ENCODE results near the gene ZNF322. TPM values are rescaled to one million over a fixed set of nuclear protein-coding genes. Genes with fewer than 3 reads are reported as not detected.

The ZNF322 gene
- total RNA-seq, 1 experiment from 2014 or later = 39.1 TPM

DNA sequence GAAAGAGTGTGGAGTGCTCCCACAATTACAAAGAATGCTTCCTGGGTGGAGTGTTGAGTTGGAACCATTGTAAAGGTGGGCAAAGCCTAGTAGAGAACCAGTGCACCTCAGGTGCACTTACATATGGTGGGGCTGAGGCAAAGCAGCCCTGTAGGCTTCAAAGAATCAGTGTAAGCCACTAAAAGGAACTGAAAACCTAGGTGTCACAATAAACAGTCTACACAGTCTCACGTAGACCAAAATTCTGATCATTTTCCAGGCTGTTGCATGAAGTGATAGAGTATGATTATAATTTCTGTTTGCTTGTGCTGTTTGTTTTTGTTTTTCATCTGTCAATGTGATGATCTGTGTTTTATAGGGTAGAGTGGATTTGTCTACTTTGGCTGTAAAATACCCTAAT lies 60.0 kb downstream of the ZNF322 start:
- no CpG with 5 or more reads among the region's 1 CpG for WGBS (ENCODE audit: extremely low coverage, insufficient read length, low lambda C conversion rate)
- no peak overlapping the region for H2BK12ac ChIP-seq (ENCODE audit: insufficient read length, low read depth, low read length)
- no peak overlapping the region for H3K27ac Mint-ChIP-seq
- peaks cover 5 to 18% (median 14%) of the 10 kb centered on the region in 3 experiments; a peak in 6 of 7 replicates for H3K36me3 Mint-ChIP-seq (ENCODE audit: insufficient read depth in 1 of 3, low read depth in 3 of 3)
- no peak overlapping the region for H2AFZ ChIP-seq (ENCODE audit: low read length)
- no peaks in the 10 kb centered on the region for H3K9me3 Mint-ChIP-seq
- no peak overlapping the region for H2BK15ac ChIP-seq (ENCODE audit: low read depth, low read length)
- H3K4me2 ChIP-seq (ENCODE audit: insufficient read depth, insufficient read length, low read length) = no peak overlapping the region
- no peak for DNase-seq
- no peak overlapping the region for H2BK120ac ChIP-seq (ENCODE audit: low read depth, low read length, poor library complexity, severe bottlenecking)
- H4K20me1 ChIP-seq (ENCODE audit: control insufficient read depth, insufficient read depth, insufficient read length) = no peaks in the 10 kb centered on the region
- H3K56ac ChIP-seq (ENCODE audit: insufficient read length, low read depth, low read length) = no peak overlapping the region
- peaks cover 3% of the 10 kb centered on the region; the same call in 1 of the 2 replicates for H3K79me2 ChIP-seq (ENCODE audit: insufficient read depth, low read length)
- no peak overlapping the region for H3T11ph ChIP-seq (ENCODE audit: low read length)
- H4K5ac ChIP-seq (ENCODE audit: insufficient read length, low read depth, low read length) = no peak overlapping the region
- no peaks in the 10 kb centered on the region; the same call in 1 of the 2 replicates for H3K4me1 ChIP-seq (ENCODE audit: insufficient read depth, low read length)
- no peak overlapping the region for H4K8ac ChIP-seq (replicated peaks; ENCODE audit: insufficient read length, low read depth, low read length)
- peaks cover 2% of the 10 kb centered on the region; the same call in 1 of the 2 replicates for H3K27me3 Mint-ChIP-seq (ENCODE audit: low read depth)
- no peak overlapping the region for H2BK20ac ChIP-seq (ENCODE audit: low read depth, low read length, poor library complexity, severe bottlenecking)
- H3K23me2 ChIP-seq (ENCODE audit: insufficient read length, low read depth, low read length, poor library complexity, severe bottlenecking) = peaks cover 17% of the 10 kb centered on the region
- H4K91ac ChIP-seq (ENCODE audit: insufficient read length, low read depth, low read length) = no peak overlapping the region
- H3K9ac ChIP-seq (ENCODE audit: extremely low read depth, insufficient read length, low read length) = no peak overlapping the region
- H3K79me1 ChIP-seq (ENCODE audit: insufficient read depth, low read depth, low read length, poor library complexity, severe bottlenecking) = peaks cover 5% of the 10 kb centered on the region
- no peak overlapping the region for H3K27ac ChIP-seq (ENCODE audit: insufficient read length, low read depth, low read length)
- peaks cover 6 to 9% of the 10 kb centered on the region in 2 experiments for H3K4me1 Mint-ChIP-seq
- H3K9me3 ChIP-seq (ENCODE audit: control insufficient read depth, low read depth, low read length) = no peaks in the 10 kb centered on the region
- H3K23ac ChIP-seq (ENCODE audit: insufficient read length, low read depth, low read length) = no peak overlapping the region
- H2BK5ac ChIP-seq (ENCODE audit: insufficient read length, low read length) = no peak overlapping the region
- TF ChIP-seq CTCF (conservative IDR thresholded peaks at IDR 0.05) = no peak
- H3K14ac ChIP-seq (ENCODE audit: insufficient read depth, low read length) = no peak overlapping the region
- no peak overlapping the region for H3K18ac ChIP-seq (ENCODE audit: insufficient read length, low read depth, low read length)
- H3K4me3 Mint-ChIP-seq = no peak overlapping the region
- no peak overlapping the region for H2AK5ac ChIP-seq (ENCODE audit: insufficient read length, low read length)
- no peak overlapping the region for H3K4ac ChIP-seq (ENCODE audit: low read depth, low read length)
- H3K27me3 ChIP-seq (ENCODE audit: insufficient read depth, low read length) = no peaks in the 10 kb centered on the region
